HepG2 (cell line): ENCODE results near the gene TRIM15. TPM values are rescaled to one million over a fixed set of nuclear protein-coding genes. Genes with fewer than 3 reads are reported as not detected.

Experiments used
- CEBPG ChIP-seq: IDR thresholded peaks from 2 replicates; pipeline ENCODE4 v1.6.1; 2016
- EED ChIP-seq: sonication (generic); formaldehyde crosslinking; IDR thresholded peaks from 2 replicates; pipeline ENCODE4 v1.5.0; 2020; ENCODE audit warnings: mild to moderate bottlenecking, missing genetic modification reagents
- HNF4G ChIP-seq, 2 experiments: sonication (generic) in 1 of 2; formaldehyde crosslinking in 1 of 2; IDR thresholded peaks; 2 replicates each; pipeline versions ENCODE4 v1.4.0 to v1.6.1; 2011 to 2020; ENCODE audit warnings: borderline replicate concordance in 2 of 2, low read depth in 2 of 2, mild to moderate bottlenecking in 2 of 2, low read length in 1 of 2, missing genetic modification reagents in 1 of 2, moderate library complexity in 1 of 2
- TOPORS ChIP-seq: sonication (generic); formaldehyde crosslinking; IDR thresholded peaks from 2 replicates; pipeline ENCODE4 v1.8.0; 2023; ENCODE audit warnings: mild to moderate bottlenecking, missing genetic modification reagents
- ZSCAN31 ChIP-seq: sonication (generic); formaldehyde crosslinking; IDR thresholded peaks from 2 replicates; pipeline ENCODE4 v1.5.0; 2020; ENCODE audit warnings: low read depth, mild to moderate bottlenecking, missing genetic modification reagents
- polyA plus RNA-seq, 8 experiments: library from polyadenylated mRNA; depleted of rRNA in 3 of 8; stranded (reverse) in 7 of 8; unstranded in 1 of 8; fragments of >200 nt; fragmentation: Illumina TruSeq in 4 of 8; extraction: Trizol in 4 of 8; gene quantifications; 2 replicates each; pipeline versions ENCODE4 v1.2.1 to v1.2.3, GENCODE V29; 2011 to 2016; ENCODE audit warnings: low read depth in 4 of 8, missing spikeins in 1 of 8, mixed read lengths in 1 of 8; ENCODE audit not compliant: insufficient read depth in 1 of 8
- total RNA-seq, 5 experiments: library from RNA; depleted of rRNA; stranded (reverse); fragments of >200 nt; fragmentation: Illumina TruSeq; extraction: Trizol; gene quantifications; 2 replicates each; pipeline ENCODE4 v1.2.3, GENCODE V29; 2016; ENCODE audit warnings: low read depth in 1 of 5
- TF ChIP-seq, protein P1 (sequence below): sonication (generic); formaldehyde crosslinking; conservative IDR thresholded peaks from 2 replicates; pipeline ENCODE4 v1.4.0; 2020; ENCODE audit warnings: missing genetic modification reagents
- TF ChIP-seq, protein P2 (sequence below): sonication (generic); formaldehyde crosslinking; IDR thresholded peaks from 2 replicates; pipeline ENCODE4 v1.9.0; 2022; ENCODE audit warnings: missing genetic modification reagents, mild to moderate bottlenecking, borderline replicate concordance
- TF ChIP-seq, protein P3 (sequence below): sonication (generic); formaldehyde crosslinking; IDR thresholded peaks from 2 replicates; pipeline ENCODE4 v1.5.0; 2020; ENCODE audit warnings: missing genetic modification reagents
- TF ChIP-seq, protein P4 (sequence below): sonication (generic); formaldehyde crosslinking; IDR thresholded peaks from 2 replicates; pipeline ENCODE4 v1.8.1; 2023; ENCODE audit warnings: mild to moderate bottlenecking, missing genetic modification reagents

The TRIM15 gene
- total and polyA plus RNA-seq, 2 of the 13 experiments (the other 11 are each of a cell fraction or from before 2014, with no cell fraction given), result 35.1 to 38.2 TPM

DNA sequence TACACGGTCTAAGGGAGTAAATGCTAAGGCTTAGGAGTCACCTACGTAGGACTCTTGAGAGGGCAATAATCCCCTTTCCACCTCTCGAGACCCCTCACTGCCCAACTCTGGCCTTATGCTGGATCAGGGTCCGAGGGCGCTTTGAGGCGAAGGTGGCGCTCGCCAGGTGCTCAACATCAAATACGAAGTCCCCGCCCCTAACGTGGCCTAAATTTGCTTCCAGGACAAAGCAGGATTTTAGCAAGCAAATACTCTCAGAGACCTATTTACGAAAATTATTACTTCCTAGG, 50.3 kb downstream of the TRIM15 start (continued):
- TF ChIP-seq, protein P1, sequence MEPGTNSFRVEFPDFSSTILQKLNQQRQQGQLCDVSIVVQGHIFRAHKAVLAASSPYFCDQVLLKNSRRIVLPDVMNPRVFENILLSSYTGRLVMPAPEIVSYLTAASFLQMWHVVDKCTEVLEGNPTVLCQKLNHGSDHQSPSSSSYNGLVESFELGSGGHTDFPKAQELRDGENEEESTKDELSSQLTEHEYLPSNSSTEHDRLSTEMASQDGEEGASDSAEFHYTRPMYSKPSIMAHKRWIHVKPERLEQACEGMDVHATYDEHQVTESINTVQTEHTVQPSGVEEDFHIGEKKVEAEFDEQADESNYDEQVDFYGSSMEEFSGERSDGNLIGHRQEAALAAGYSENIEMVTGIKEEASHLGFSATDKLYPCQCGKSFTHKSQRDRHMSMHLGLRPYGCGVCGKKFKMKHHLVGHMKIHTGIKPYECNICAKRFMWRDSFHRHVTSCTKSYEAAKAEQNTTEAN (CRISPR knock-in tag), result 0 out of 2 replicates have a peak, but pooled peaks have one; percentile 37
- TF ChIP-seq EED (CRISPR knock-in tag) (no peak; the same call in 1 of the 2 replicates), ZSCAN31 (CRISPR knock-in tag) (0 out of 2 replicates have a peak, but pooled peaks have one; percentile 8), CEBPG (no peak), HNF4G (IDR thresholded peaks at IDR 0.05; ENCODE audit: borderline replicate concordance, low read depth, low read length) (no peak), HNF4G (CRISPR knock-in tag; IDR thresholded peaks at IDR 0.05; ENCODE audit: borderline replicate concordance, low read depth) (no peak), TOPORS (CRISPR knock-in tag) (peak; percentile 87)
- TF ChIP-seq, protein P2, sequence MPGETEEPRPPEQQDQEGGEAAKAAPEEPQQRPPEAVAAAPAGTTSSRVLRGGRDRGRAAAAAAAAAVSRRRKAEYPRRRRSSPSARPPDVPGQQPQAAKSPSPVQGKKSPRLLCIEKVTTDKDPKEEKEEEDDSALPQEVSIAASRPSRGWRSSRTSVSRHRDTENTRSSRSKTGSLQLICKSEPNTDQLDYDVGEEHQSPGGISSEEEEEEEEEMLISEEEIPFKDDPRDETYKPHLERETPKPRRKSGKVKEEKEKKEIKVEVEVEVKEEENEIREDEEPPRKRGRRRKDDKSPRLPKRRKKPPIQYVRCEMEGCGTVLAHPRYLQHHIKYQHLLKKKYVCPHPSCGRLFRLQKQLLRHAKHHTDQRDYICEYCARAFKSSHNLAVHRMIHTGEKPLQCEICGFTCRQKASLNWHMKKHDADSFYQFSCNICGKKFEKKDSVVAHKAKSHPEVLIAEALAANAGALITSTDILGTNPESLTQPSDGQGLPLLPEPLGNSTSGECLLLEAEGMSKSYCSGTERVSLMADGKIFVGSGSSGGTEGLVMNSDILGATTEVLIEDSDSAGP, result peak; percentile 28; the same call in 1 of the 2 replicates
- TF ChIP-seq, protein P3, sequence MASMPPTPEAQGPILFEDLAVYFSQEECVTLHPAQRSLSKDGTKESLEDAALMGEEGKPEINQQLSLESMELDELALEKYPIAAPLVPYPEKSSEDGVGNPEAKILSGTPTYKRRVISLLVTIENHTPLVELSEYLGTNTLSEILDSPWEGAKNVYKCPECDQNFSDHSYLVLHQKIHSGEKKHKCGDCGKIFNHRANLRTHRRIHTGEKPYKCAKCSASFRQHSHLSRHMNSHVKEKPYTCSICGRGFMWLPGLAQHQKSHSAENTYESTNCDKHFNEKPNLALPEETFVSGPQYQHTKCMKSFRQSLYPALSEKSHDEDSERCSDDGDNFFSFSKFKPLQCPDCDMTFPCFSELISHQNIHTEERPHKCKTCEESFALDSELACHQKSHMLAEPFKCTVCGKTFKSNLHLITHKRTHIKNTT (CRISPR knock-in tag), result no peak
- TF ChIP-seq, protein P4, sequence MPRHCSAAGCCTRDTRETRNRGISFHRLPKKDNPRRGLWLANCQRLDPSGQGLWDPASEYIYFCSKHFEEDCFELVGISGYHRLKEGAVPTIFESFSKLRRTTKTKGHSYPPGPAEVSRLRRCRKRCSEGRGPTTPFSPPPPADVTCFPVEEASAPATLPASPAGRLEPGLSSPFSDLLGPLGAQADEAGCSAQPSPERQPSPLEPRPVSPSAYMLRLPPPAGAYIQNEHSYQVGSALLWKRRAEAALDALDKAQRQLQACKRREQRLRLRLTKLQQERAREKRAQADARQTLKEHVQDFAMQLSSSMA, result 0 out of 2 replicates have a peak, but pooled peaks have one; percentile 11
